Esophagus (tissue), 2 donors: ENCODE results near the gene WDR26. TPM values are rescaled to one million over a fixed set of nuclear protein-coding genes. Genes with fewer than 3 reads are reported as not detected.
"Not testable (repeated sequence)": the region's sequence is repeated elsewhere in the genome, so short reads cannot be mapped to it uniquely, and the experiment has no call there.

Source experiments
- H3K27ac ChIP-seq, 2 donors: one replicate each; pipeline ENCODE4 v1.5.1; 2013; ENCODE audit warnings: low read depth in 2 of 2, mild to moderate bottlenecking in 2 of 2, inconsistent platforms in 1 of 2, low read length in 1 of 2, moderate library complexity in 1 of 2
- H3K27me3 ChIP-seq, 2 donors: one replicate each; pipeline ENCODE4 v1.6.1; 2013; ENCODE audit warnings: low read length in 2 of 2, control low read depth in 1 of 2, mild to moderate bottlenecking in 1 of 2; ENCODE audit not compliant: insufficient read depth in 2 of 2, control insufficient read depth in 1 of 2
- H3K36me3 ChIP-seq, 2 donors: one replicate each; pipeline ENCODE4 v1.6.1; 2013; ENCODE audit warnings: low read length in 1 of 2; ENCODE audit not compliant: control insufficient read depth in 2 of 2, insufficient read depth in 2 of 2
- H3K4me1 ChIP-seq, 2 donors: one replicate each; pipeline ENCODE4 v1.6.1; 2013; ENCODE audit warnings: low read length in 1 of 2; ENCODE audit not compliant: control insufficient read depth in 2 of 2, insufficient read depth in 2 of 2
- H3K4me3 ChIP-seq, 2 donors: one replicate each; pipeline ENCODE4 v1.5.1; 2013; ENCODE audit warnings: low read length in 2 of 2, mild to moderate bottlenecking in 2 of 2, low read depth in 1 of 2, moderate library complexity in 1 of 2
- H3K9me3 ChIP-seq, 2 donors: one replicate each; pipeline ENCODE4 v1.6.1; 2013; ENCODE audit warnings: mild to moderate bottlenecking in 2 of 2, low read depth in 1 of 2, low read length in 1 of 2, moderate library complexity in 1 of 2; ENCODE audit not compliant: control insufficient read depth in 2 of 2, insufficient read depth in 1 of 2
- WGBS, 2 donors: extraction: QIAGEN DNeasy Blood & Tissue Kit; methylation state at CpG; one replicate each; pipeline ENCODE4 v1.1.7; 2013; 5-methylcytosine and 5-hydroxymethylcytosine counted together
- polyA plus RNA-seq, 2 donors: library from polyadenylated mRNA; stranded (reverse); fragments of 200-250 nt; gene quantifications; one replicate each; pipeline ENCODE4 v1.2.3, GENCODE V29; 2013
- donor health status: healthy with polysubstance abuse.
- donor health status: Bipolar disorder and iron deficiency.

WDR26 gene
- polyA plus RNA-seq, 2 donors, result 43.1 to 63.7 TPM

DNA sequence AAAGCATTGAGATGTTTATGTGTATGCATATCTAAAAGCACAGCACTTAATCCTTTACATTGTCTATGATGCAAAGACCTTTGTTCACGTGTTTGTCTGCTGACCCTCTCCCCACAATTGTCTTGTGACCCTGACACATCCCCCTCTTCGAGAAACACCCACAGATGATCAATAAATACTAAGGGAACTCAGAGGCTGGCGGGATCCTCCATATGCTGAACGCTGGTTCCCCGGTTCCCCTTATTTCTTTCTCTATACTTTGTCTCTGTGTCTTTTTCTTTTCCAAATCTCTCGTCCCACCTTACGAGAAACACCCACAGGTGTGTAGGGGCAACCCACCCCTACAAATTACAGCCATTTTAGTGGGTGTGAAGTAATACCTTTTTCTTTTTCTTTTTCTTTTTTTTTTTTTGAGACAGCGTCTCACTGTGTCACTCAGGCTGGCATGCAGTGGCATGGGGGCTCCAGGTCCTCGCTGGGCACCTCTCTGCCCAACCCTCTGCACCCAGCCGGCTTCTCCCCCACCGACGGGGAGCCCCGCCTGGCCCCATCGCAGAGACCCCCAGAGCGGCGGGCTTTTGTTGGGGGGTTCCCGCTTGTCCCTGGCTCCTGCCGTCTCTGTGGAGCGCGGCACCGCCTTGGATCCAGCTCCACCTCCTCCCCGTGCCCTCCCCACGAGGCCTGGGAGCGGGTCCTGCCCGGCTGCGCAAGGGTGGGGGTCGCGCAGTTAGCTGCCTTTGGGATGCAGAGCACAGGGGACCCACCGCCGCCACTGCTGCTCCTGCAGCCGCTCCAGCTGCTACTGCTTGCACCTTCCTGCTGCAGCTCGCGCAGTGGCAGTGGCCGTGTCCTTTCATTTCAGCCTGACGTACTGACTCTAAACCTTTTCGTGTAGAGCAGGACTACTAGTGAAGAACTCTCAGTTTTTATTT lies 93.9 kb downstream of the WDR26 start:
- 4 to 6% methylated on average over 31 of the region's 36 CpGs for WGBS, 2 donors
- peak overlapping the region; percentile 45 for H3K4me3 ChIP-seq

DNA sequence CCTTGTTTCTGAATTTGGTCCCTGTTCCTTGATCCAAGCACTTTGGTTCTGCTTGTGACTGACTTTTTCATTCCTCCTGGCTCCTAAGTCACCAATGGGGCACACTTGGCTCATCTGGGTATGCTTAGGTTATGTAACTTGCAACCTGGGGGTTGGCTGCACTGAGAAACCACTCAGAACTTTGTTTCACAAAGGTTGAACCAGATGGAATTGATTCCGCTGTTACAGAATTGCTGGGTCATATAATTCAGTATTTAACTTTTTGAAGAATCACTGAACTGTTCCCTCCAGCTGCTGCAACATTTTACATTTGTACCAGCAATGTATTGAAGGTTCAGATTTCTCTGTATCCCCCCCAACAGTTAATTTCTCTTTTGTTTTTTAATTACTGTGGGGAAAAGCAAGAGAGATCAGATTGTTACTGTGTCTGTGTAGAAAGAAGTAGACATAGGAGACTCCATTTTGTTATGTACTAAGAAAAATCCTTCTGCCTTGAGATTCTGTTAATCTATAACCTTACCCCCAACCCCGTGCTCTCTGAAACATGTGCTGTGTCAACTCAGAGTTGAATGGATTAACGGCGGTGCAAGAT lies 95.1 kb downstream of the WDR26 start:
- H3K27ac ChIP-seq, result no peak overlapping the region
- no peaks in the 10 kb centered on the region for H3K27me3 ChIP-seq
- H3K4me1 ChIP-seq, result peaks cover 3% of the 10 kb centered on the region in 2 donors
- H3K9me3 ChIP-seq, result peaks cover 0 to 6% of the 10 kb centered on the region in 2 donors
- H3K4me3 ChIP-seq, result no peak overlapping the region
- H3K36me3 ChIP-seq, result no peaks in the 10 kb centered on the region
- 56 to 58% methylated on average over 2 of the region's 4 CpGs for whole genome bisulfite sequencing, 2 donors

More for the DNA sequence above, 93.9 kb downstream of the WDR26 start:
- H3K9me3 ChIP-seq, H3K27me3 ChIP-seq, H3K4me1 ChIP-seq, H3K36me3 ChIP-seq, H3K27ac ChIP-seq: not testable (repeated sequence)

DNA sequence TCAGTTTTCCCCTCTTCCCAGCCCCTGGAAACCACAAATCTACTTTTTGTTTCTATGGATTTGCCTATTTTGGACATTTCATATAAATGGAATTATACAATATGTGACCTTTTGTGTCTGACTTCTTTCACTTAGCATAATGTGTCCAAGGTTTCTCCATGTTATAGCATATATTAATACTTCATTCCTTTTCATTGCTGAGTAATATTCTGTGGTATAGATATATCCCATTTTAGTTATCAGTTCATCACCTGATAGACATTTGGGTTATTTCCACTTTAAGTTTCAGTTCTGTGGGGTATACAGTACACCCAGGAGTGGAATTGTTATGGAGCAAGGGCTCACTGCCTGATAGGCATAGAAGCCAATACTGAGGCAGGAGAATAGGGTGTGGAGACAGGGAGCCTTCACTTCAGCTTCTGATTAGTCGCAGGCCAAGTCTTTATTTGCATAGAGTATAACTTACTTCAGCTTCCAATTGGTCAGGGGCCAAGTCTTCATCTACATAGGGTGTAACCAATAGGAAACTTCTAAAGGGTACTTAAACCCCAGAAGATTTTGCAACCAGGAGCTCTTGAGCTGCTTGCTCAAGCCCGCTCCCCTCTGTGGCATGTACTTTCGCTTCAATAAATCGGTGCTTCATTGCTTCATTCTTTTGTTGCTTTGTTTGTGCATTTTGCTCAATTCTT lies 96.3 kb downstream of the WDR26 start:
- Histone ChIP-seq H3K4me1 (peaks cover 3% of the 10 kb centered on the region in 2 donors), H3K27ac (no peak overlapping the region), H3K9me3 (no peaks in the 10 kb centered on the region), H3K4me3 (no peak overlapping the region), H3K27me3 (no peaks in the 10 kb centered on the region), H3K36me3 (no peaks in the 10 kb centered on the region)
- 62 to 89% methylated on average over 4 of the region's 4 CpGs for WGBS, 2 donors

Other genes with a start within 250 kb of the WDR26 start
- 10 to 100 TPM; 11.4 to 20.1 TPM for gene NVL, start 104.6 kb downstream of the WDR26 start, polyA plus RNA-seq
- gene CNIH4, start 77.9 kb downstream of the WDR26 start, polyA plus RNA-seq, result 10 to 100 TPM; 57.0 to 71.4 TPM
- 1 to 10 TPM in 1 of 2 donors, under 1 TPM in 1; 0.99 to 1.4 TPM for gene CNIH3, start 181.5 kb upstream of the WDR26 start, polyA plus RNA-seq